HG02981 (cell line): Measurements from ENCODE around the gene SBSN.

Experiments
- ATAC-seq: cut with Tn5 transposase; IDR thresholded peaks from one replicate; pipeline ENCODE4 v1.9.1; 2021; ENCODE audit warnings: mild to moderate bottlenecking, moderate library complexity; ENCODE audit not compliant: unreplicated experiment

SBSN gene

DNA sequence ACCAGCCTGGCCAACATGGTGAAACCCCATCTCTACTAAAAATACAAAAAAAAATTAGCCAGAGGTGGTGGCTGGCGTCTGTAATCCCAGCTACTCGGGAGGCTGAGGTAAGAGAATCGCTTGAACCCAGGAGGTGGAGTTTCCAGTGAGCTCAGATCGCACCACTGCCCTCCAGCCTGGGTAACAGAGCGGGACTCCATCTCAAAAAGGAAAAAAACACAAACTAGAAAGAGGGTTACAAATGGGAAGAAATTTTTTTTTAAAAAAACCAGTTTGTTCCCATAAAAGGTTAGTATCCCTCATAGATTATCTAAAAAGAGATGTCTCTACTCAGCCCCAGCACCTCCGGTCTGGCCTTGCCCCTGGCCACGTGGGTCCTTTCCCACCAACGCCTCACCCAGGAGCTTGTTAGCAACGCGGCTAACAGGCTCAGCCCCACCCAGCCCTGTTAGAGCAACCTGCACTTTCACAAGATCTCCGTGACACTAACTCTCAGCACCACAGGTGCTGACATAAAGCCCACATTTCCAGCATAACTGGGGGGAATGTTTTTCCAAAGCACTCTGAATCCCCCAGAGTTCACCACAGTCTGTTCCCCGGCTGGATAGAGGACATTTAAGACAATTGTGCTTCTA, 19.0 kb downstream of the SBSN start:
- no peak for ATAC-seq

GRCh38 chr19:35508129-35508528, 20.0 kb downstream of the SBSN start:
- ATAC-seq = no peak

GRCh38 chr19:35507561-35507960, 20.6 kb downstream of the SBSN start:
- no peak for ATAC-seq

- ATAC-seq = no peak
These were observed 22.1 kb downstream of the SBSN start for GRCh38 chr19:35506011-35506410.

DNA sequence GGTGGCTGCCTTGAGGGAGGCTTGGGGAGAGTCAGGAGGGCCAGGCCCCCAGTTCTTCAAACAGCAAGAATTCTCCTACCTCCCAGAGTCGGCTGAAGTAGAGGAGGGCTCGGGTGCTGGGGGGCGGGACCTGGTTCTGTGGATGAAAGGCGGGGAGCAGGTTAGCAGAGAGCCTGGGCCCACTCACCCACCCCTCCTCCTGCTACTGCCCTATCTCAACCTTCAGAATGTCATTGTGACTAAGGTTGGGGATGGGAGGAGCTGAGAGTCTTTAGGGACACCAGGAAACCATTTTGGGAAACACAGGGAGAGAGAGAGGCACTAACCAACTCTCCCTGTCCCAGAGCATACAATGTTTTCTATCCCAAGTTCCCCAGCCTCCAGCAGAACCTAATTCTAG, 25.4 kb downstream of the SBSN start:
- ATAC-seq = no peak

DNA sequence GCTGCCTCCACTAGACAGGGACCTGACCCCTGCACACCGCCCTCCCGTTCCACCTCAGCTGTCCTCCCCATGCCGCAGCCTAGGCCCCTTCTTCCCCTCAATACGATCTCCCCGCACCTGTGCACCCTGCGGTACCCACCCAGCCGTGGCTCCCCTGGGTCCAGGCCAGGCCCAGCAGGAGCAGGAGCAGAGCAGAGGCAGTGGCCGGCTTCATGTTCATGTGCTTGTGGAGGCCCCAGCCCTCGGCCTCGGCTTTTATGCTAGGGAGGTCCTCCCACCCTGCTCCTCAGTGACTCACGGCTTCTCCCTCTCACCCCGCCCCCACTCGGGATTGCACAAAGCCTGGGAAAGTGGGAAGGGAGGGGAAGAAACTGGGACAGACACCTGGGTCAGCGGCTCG, 26.4 kb downstream of the SBSN start:
- no peak for ATAC-seq

DNA sequence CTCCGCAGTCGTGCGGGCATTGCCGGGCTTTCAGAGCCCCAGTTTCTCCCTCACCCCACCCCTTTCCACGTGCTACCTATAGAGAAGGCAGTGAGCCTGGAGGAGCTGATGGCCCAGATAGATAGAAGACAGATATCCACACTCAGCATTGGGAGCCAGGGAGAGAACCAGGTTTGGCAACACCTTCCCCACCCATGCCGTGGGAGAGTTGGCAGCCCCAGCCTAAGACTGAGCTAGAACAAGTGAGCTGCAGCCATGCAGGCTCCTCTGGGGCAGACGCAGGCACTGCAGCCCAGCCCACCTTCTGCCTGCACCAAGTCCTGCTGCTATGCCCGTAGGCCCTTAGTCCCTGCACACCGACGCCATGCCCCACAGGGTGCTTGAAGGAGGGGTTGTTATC, 27.5 kb downstream of the SBSN start:
- no peak for ATAC-seq

GRCh38 chr19:35498984-35499527, 29.1 kb downstream of the SBSN start:
- no peak for ATAC-seq

DNA sequence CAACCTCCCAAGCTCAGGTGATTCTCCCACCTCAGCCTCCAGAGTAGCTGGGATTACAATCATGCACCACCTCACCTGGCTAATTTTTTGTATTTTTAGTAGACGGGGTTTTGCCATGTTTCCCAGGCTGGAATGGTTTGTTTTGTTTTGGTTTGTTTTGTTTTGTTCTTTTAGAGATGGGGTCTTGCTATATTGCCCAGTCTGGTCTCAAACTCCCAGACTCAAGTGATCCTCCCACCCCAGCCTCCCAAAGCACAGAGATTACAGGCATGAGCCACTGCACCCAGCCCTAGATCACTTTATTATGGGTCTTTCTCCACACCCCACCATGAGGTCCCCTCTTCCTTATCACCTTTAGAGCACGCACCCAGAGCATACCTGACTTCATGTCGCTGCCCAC, 29.9 kb downstream of the SBSN start:
- ATAC-seq = no peak

GRCh38 chr19:35497406-35497805, 30.7 kb downstream of the SBSN start:
- ATAC-seq = no peak

DNA sequence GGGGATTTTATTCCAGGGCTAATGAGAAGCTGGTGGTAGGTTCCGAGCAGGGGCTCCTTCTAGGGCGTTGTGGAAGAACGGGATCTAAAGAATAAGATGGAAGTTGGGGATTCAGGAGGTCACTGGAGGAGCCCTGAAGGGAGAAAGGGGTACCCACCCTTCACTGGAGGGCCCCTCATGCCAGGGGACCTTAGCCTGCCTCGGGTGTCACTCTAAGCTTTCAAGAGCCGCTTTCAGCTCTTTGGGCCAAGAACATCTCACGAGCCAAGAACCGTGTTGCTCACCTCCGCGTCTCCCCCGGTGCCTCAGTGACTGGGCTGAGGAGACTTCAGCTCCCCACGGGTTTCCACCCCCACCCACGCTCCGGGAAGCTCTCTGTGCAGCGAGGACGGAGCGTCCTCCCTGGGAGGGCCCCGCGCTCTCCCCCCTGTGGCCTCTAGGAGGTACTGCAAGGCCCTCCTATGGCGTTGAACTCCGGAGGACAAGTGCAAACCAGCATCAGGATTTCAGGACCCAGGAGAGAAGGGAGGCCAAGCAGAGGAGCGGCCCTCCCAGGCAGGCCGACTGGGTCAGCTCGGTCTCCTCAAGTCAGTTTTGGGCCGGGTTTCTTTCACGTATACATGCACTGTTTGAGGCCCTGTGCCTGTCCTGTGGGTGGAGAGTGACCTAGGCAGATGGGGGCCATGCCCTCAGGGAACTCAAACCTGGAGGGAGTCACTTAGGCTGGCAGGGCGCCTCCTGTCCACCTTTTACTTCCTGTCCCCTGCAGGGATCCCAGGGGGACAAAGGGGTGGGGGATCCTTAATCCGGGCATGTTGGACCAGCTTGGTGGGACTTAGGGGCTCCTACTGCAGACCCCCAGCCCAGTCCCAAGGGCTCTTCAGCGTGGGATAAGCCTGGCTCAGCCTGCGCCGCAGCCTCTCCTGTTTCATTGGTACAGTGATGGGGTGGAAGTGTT, 32.7 kb downstream of the SBSN start:
- ATAC-seq = no peak

- ATAC-seq = no peak
These were observed 34.1 kb downstream of the SBSN start for GRCh38 chr19:35493971-35494370.

DNA sequence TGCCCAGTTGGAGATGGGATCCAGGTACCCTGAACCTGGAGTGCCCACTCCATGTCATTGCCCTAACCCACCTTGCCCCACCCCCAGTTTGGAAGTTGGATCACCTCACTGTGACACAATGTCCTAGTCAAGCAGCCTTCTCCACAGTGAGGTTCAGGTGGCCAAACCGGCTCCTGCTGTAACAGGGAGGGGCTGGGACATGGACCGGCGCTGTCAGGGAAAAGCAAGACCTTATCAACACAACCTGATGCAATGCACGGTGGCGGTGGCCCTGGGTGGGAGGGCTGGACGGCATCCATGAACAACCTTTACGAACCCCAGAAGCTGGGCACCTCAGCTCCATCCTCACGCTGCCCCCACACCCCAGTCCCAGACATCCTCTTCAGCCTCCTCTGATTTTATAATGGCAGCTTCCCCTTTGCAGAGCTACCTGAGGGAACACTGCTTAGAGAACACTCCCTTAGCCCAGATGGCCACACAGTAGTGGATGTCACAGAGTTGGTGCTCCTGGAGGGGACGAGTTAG, 36.2 kb downstream of the SBSN start:
- no peak for ATAC-seq

DNA sequence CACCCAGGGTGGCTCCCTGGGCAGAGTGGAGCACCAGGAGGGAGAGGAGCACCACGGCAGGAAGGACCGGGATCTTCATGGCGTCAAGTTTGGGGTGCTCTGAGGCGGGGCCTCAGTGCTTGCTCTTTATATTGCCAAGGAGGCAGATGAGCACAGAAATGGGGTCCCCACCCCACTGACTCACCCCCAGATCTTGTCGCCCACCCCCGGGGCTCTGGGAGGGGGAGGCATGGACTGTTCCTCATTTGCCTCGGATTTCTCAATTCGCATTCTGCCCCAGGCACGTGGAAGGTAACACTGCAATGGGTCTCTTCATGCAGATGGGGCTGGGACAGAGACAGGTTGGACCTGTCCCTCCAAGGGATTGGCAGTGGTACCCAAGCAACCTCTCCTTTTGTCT, 37.7 kb downstream of the SBSN start, which contains the start of gene KRTDAP:
KRTDAP (minus strand) TSS at position 101 of the 400 bp plus-strand sequence; CDS start at position 79, 22 bp downstream.
- ATAC-seq = no peak

DNA sequence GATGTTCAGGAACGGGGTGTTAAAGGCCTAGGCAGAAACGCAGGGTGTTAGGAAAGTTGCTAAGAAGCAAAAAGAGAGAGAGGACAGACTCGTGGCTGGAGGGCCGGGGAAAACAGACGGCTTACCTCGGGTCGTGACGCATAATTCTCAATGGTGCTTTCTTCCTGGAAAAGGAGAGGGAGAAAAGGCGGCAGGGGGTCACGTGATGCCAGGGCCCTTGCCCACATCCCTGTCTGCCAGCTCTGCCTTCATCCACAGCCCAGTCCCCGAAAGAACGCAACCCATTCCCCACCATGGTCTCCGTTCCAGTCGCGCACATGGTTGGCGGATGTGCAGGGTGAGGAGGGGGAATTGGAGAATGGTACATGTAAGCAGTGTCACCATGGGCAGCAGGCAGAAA, 39.4 kb downstream of the SBSN start:
- ATAC-seq = no peak

DNA sequence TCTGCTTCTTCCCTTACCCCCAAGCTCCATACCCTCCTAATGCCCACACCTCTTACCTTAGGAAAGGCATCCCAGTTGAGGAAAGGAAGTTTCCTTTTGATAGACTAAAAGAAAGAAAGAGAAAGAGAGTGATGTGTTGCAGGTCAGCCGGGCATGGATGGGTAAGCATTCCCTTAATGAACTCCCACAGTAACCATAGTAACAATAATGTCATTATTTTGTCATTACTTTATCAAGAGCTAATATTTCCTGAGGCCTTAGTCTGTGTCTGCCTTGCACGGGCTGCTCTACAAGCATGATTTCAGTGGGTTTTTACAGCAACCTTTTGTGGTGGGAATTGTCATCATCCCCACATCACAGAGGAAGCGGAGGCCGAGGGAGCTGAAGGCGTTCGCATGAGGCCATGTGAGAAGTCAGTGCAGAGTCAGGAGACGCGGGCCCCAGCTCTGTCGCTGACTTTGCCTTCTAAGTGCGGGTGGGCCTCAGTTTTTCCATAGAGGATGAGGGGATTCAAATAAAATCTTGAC, 40.4 kb downstream of the SBSN start:
- no peak for ATAC-seq

- ATAC-seq = no peak
These were observed 41.8 kb downstream of the SBSN start for GRCh38 chr19:35486268-35486708.

DNA sequence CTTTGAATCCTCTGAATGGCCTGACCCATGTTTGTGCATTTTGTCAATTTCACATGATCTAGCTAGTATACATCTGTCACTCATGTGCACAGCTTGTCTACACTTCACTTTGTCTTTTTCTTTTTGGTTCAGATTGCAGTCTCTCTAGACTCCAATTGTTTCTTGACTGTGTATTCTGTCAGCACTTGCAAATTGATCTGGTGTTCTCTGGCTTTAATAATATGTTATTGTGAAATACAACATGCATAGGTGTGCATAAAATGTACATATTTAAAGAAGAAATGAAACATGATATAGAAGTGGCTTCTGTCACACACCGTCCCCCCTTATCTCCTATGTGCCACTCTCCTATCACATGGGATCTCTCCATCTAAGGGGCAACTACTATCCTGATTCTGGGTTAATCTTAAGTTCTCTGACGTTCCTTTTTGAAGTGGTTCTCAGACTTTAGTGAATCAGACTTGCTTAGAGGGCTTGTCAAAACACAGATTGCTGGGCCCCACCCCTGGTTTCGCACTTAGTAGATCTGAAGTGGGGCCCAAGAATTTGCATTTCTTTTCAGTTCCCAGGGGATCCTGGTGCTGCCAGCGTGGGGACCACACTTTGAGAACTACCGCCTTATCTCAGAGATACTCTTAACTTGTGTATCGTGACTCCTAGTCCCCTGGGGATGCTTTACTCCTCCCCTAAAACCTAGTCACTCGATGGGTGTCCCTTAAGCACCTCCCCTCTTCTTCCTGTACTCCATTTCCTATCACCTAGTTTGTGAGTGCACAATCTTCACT, 43.7 kb downstream of the SBSN start:
- peak; percentile 82 for ATAC-seq

- ATAC-seq = no peak
These were observed 45.0 kb downstream of the SBSN start for GRCh38 chr19:35483089-35483488.
